ENCODE measurements around the gene GTF2I. TPM values are rescaled to one million over a fixed set of nuclear protein-coding genes. Genes with fewer than 3 reads are reported as not detected.

The GTF2I gene
- total RNA-seq, 1 donor from 2014 or later, result 168 TPM

DNA sequence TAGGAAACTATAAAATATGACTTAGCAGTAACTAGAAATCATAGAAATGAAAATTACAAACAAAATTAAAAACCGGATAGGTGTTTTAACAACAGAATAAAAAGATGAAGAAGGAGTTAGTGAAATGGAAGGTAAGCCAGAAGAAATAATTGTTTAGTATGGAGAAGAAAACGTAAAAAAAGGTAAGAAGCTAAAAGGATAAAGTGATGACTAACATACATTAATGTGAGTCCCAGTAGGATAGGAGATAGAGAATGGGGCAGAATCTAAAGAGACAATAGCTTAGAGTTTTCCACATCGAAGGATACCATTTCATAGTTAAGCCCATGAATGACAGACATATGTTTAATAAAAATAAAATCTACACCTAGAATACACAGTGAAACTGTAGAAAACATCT lies 25.3 kb downstream of the GTF2I start:
- Histone ChIP-seq H3K9me3 (ENCODE audit: insufficient read depth, low read depth, low read length) (no peaks in the 10 kb centered on the region), H3K4me3 (ENCODE audit: insufficient read depth, low read depth, low read length) (no peak overlapping the region), H3K4me1 (ENCODE audit: insufficient read depth, low read length) (no peaks in the 10 kb centered on the region), H2AFZ (ENCODE audit: low read depth, low read length) (no peak overlapping the region), H3K9ac (ENCODE audit: low read length) (no peak overlapping the region), H3K4me2 (ENCODE audit: low read length) (no peak overlapping the region), H3K79me2 (ENCODE audit: insufficient read depth, low read length) (peaks cover 98% of the 10 kb centered on the region), H3K27me3 (ENCODE audit: insufficient read depth, low read length) (no peaks in the 10 kb centered on the region), H3K27ac (ENCODE audit: low read depth, low read length) (no peak overlapping the region), H3K36me3 (ENCODE audit: insufficient read depth, low read length) (no peaks in the 10 kb centered on the region), H4K20me1 (ENCODE audit: insufficient read depth, low read length) (peaks cover 92% of the 10 kb centered on the region)
- no peaks in the 10 kb centered on the region for H3K27me3 Mint-ChIP-seq (ENCODE audit: low read depth, unreplicated experiment)
- H3K9me3 Mint-ChIP-seq (ENCODE audit: unreplicated experiment), result no peaks in the 10 kb centered on the region
- no peak for TF ChIP-seq EZH2 (IDR thresholded peaks at IDR 0.05; ENCODE audit: insufficient read depth, low read length)
- TF ChIP-seq, protein P1, sequence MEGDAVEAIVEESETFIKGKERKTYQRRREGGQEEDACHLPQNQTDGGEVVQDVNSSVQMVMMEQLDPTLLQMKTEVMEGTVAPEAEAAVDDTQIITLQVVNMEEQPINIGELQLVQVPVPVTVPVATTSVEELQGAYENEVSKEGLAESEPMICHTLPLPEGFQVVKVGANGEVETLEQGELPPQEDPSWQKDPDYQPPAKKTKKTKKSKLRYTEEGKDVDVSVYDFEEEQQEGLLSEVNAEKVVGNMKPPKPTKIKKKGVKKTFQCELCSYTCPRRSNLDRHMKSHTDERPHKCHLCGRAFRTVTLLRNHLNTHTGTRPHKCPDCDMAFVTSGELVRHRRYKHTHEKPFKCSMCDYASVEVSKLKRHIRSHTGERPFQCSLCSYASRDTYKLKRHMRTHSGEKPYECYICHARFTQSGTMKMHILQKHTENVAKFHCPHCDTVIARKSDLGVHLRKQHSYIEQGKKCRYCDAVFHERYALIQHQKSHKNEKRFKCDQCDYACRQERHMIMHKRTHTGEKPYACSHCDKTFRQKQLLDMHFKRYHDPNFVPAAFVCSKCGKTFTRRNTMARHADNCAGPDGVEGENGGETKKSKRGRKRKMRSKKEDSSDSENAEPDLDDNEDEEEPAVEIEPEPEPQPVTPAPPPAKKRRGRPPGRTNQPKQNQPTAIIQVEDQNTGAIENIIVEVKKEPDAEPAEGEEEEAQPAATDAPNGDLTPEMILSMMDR (IDR thresholded peaks at IDR 0.05; ENCODE audit: insufficient read depth, low read depth, low read length), result no peak
- FAIRE-seq (no peak), DNase-seq (ENCODE audit: low read depth) (no peak)
- H3K4me1 Mint-ChIP-seq (ENCODE audit: low read depth, unreplicated experiment), result no peaks in the 10 kb centered on the region
- no peak overlapping the region for H3K4me3 Mint-ChIP-seq (ENCODE audit: unreplicated experiment)
- H3K27ac Mint-ChIP-seq (ENCODE audit: unreplicated experiment), result no peak overlapping the region
- H3K36me3 Mint-ChIP-seq (ENCODE audit: low read depth, unreplicated experiment), result peaks cover 6% of the 10 kb centered on the region

DNA sequence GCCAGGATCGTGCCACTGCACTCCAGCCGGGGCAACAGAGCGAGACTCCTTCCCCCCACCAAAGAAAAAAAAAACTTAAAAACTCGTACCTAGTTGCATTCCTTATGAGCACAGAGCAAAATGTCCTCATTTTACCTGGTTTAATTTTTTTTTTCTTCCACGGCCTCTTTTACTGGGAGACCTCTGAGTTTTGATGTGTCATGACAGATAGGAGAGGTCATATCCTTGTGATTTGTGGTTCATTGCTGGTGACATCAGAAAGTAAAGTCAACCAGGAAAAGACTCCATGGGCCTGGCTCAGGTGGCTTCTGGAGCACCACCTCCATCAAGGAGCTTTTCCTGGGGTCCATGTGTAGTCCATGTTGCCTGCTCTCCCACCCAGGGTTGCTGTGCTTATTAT lies 26.3 kb downstream of the GTF2I start:
- Histone ChIP-seq H3K4me3 (ENCODE audit: insufficient read depth, low read depth, low read length) (no peak overlapping the region), H3K9me3 (ENCODE audit: insufficient read depth, low read depth, low read length) (no peaks in the 10 kb centered on the region), H3K36me3 (ENCODE audit: insufficient read depth, low read length) (no peaks in the 10 kb centered on the region), H3K27me3 (ENCODE audit: insufficient read depth, low read length) (no peaks in the 10 kb centered on the region), H3K9ac (ENCODE audit: low read length) (no peak overlapping the region), H3K27ac (ENCODE audit: low read depth, low read length) (no peak overlapping the region), H3K4me2 (ENCODE audit: low read length) (no peak overlapping the region), H2AFZ (ENCODE audit: low read depth, low read length) (no peak overlapping the region), H4K20me1 (ENCODE audit: insufficient read depth, low read length) (peaks cover 94% of the 10 kb centered on the region), H3K4me1 (ENCODE audit: insufficient read depth, low read length) (no peaks in the 10 kb centered on the region), H3K79me2 (ENCODE audit: insufficient read depth, low read length) (peaks cover 98% of the 10 kb centered on the region)
- H3K9me3 Mint-ChIP-seq (ENCODE audit: unreplicated experiment), result no peaks in the 10 kb centered on the region
- H3K4me1 Mint-ChIP-seq (ENCODE audit: low read depth, unreplicated experiment), result peaks cover 3% of the 10 kb centered on the region
- peaks cover 9% of the 10 kb centered on the region for H3K36me3 Mint-ChIP-seq (ENCODE audit: low read depth, unreplicated experiment)
- no peak for TF ChIP-seq EZH2 (IDR thresholded peaks at IDR 0.05; ENCODE audit: insufficient read depth, low read length)
- TF ChIP-seq, protein P1 (IDR thresholded peaks at IDR 0.05; ENCODE audit: insufficient read depth, low read depth, low read length), result no peak
- no peaks in the 10 kb centered on the region for H3K27me3 Mint-ChIP-seq (ENCODE audit: low read depth, unreplicated experiment)
- DNase-seq (ENCODE audit: low read depth) (no peak), FAIRE-seq (no peak)
- no peak overlapping the region for H3K27ac Mint-ChIP-seq (ENCODE audit: unreplicated experiment)
- no peak overlapping the region for H3K4me3 Mint-ChIP-seq (ENCODE audit: unreplicated experiment)

DNA sequence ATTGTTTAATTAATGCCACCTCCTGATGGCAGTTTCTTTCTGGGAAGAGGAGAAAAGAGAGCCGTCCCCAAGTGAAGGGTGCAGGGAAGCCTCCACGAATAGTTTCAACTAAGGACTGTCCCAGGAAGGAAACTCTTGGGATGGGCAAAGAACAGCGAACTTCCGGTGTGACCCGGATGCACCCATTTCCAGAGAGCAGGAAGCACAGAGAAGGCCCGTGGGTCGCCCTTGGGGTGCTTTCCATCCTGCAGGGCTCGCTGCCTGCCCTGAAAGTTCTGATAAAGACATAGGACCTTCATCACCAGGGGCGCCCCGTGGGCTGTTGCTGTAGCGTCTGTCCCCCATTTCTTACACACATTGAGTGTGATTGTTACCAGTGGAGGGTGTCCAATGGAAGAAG lies 27.0 kb downstream of the GTF2I start:
- H3K36me3 Mint-ChIP-seq (ENCODE audit: low read depth, unreplicated experiment), result peaks cover 12% of the 10 kb centered on the region
- H3K9me3 ChIP-seq (ENCODE audit: insufficient read depth, low read depth, low read length), result no peaks in the 10 kb centered on the region
- H3K27me3 ChIP-seq (ENCODE audit: insufficient read depth, low read length), result no peaks in the 10 kb centered on the region
- no peak overlapping the region for H2AFZ ChIP-seq (ENCODE audit: low read depth, low read length)
- peaks cover 93% of the 10 kb centered on the region for H4K20me1 ChIP-seq (ENCODE audit: insufficient read depth, low read length)
- H3K4me1 ChIP-seq (ENCODE audit: insufficient read depth, low read length), result no peaks in the 10 kb centered on the region
- H3K27ac ChIP-seq (ENCODE audit: low read depth, low read length), result no peak overlapping the region
- DNase-seq (ENCODE audit: low read depth), result no peak
- TF ChIP-seq, protein P1 (IDR thresholded peaks at IDR 0.05; ENCODE audit: insufficient read depth, low read depth, low read length), result no peak
- TF ChIP-seq EZH2 (IDR thresholded peaks at IDR 0.05; ENCODE audit: insufficient read depth, low read length), result no peak
- H3K9ac ChIP-seq (ENCODE audit: low read length), result no peak overlapping the region
- no peak overlapping the region for H3K4me2 ChIP-seq (ENCODE audit: low read length)
- no peak overlapping the region for H3K27ac Mint-ChIP-seq (ENCODE audit: unreplicated experiment)
- peaks cover 3% of the 10 kb centered on the region for H3K4me1 Mint-ChIP-seq (ENCODE audit: low read depth, unreplicated experiment)
- no peaks in the 10 kb centered on the region for H3K9me3 Mint-ChIP-seq (ENCODE audit: unreplicated experiment)
- H3K79me2 ChIP-seq (ENCODE audit: insufficient read depth, low read length), result peaks cover 98% of the 10 kb centered on the region
- no peak for FAIRE-seq
- no peak overlapping the region for H3K4me3 Mint-ChIP-seq (ENCODE audit: unreplicated experiment)
- H3K27me3 Mint-ChIP-seq (ENCODE audit: low read depth, unreplicated experiment), result no peaks in the 10 kb centered on the region
- no peak overlapping the region for H3K4me3 ChIP-seq (ENCODE audit: insufficient read depth, low read depth, low read length)
- no peaks in the 10 kb centered on the region for H3K36me3 ChIP-seq (ENCODE audit: insufficient read depth, low read length)
